ENCODE results near the gene PCBP3. TPM values are rescaled to one million over a fixed set of nuclear protein-coding genes. Genes with fewer than 3 reads are reported as not detected.

Gene PCBP3
- total RNA-seq, 1 experiment from 2014 or later = not detected

GRCh38 chr21:45841033-45841432 lies 197.5 kb downstream of the PCBP3 start:
- no peak overlapping the region for H3K27ac ChIP-seq
- POLR2A ChIA-PET (ENCODE audit: unreplicated experiment) = no interaction called here

GRCh38 chr21:45843426-45843825 lies 199.9 kb downstream of the PCBP3 start:
- no peaks in the 10 kb centered on the region for H4K20me1 ChIP-seq (ENCODE audit: insufficient read depth)
- CTCF ChIA-PET = no interaction called here
- intact Hi-C loops (cut with micrococcal nuclease; ENCODE audit: unreplicated experiment) = no loop called here
- H3K36me3 ChIP-seq (ENCODE audit: low read depth) = no peaks in the 10 kb centered on the region
- H2AFZ ChIP-seq = no peak overlapping the region
- no peak overlapping the region for H3K4me3 ChIP-seq
- H3F3A ChIP-seq (ENCODE audit: insufficient read depth, low read depth) = no peaks in the 10 kb centered on the region
- peaks cover 8% of the 10 kb centered on the region; the same call in 1 of the 2 replicates for H3K4me1 ChIP-seq (replicated peaks; ENCODE audit: insufficient read depth)
- H3K9me3 ChIP-seq (ENCODE audit: insufficient read depth, low read depth) = no peaks in the 10 kb centered on the region
- BruUV-seq (replicated peaks) = no TSS peak
- POLR2A ChIA-PET (ENCODE audit: unreplicated experiment) = no interaction called here
- TF ChIP-seq EZH2 (IDR thresholded peaks at IDR 0.05; ENCODE audit: low read depth) (no peak), CTCF (conservative IDR thresholded peaks at IDR 0.05) (no peak)
- H3K4me2 ChIP-seq = no peak overlapping the region
- no peaks in the 10 kb centered on the region for H3K9me2 ChIP-seq (ENCODE audit: insufficient read depth)
- DNase-seq = no peak
- peaks cover 16% of the 10 kb centered on the region for H3K27me3 ChIP-seq (ENCODE audit: insufficient read depth, low read depth)
- no peak overlapping the region for H3K27ac ChIP-seq
- no peaks in the 10 kb centered on the region for H3K79me2 ChIP-seq (ENCODE audit: low read depth)

More at GRCh38 chr21:45841033-45841432, 197.5 kb downstream of the PCBP3 start:
- no peak overlapping the region for H2AFZ ChIP-seq
- no peaks in the 10 kb centered on the region for H3K36me3 ChIP-seq (ENCODE audit: low read depth)
- H3F3A ChIP-seq (ENCODE audit: insufficient read depth, low read depth) = no peaks in the 10 kb centered on the region
- CTCF ChIA-PET = no interaction called here
- TF ChIP-seq CTCF (conservative IDR thresholded peaks at IDR 0.05) = no peak
- TF ChIP-seq EZH2 (IDR thresholded peaks at IDR 0.05; ENCODE audit: low read depth) = no peak
- intact Hi-C loops (cut with micrococcal nuclease; ENCODE audit: unreplicated experiment) = no loop called here
- no peak for DNase-seq
- H3K4me2 ChIP-seq = no peak overlapping the region
- H3K9me2 ChIP-seq (ENCODE audit: insufficient read depth) = no peaks in the 10 kb centered on the region
- H3K79me2 ChIP-seq (ENCODE audit: low read depth) = no peaks in the 10 kb centered on the region
- no peaks in the 10 kb centered on the region for H4K20me1 ChIP-seq (ENCODE audit: insufficient read depth)
- H3K9me3 ChIP-seq (ENCODE audit: insufficient read depth, low read depth) = no peaks in the 10 kb centered on the region
- no peaks in the 10 kb centered on the region for H3K27me3 ChIP-seq (ENCODE audit: insufficient read depth, low read depth)
- BruUV-seq (replicated peaks) = no TSS peak
- H3K4me3 ChIP-seq = no peak overlapping the region
- H3K4me1 ChIP-seq (replicated peaks; ENCODE audit: insufficient read depth) = peaks cover 8% of the 10 kb centered on the region; the same call in 1 of the 2 replicates

- intact Hi-C loops (cut with micrococcal nuclease; ENCODE audit: unreplicated experiment) = no loop called here
- CTCF ChIA-PET = no interaction called here
- H2AFZ ChIP-seq = no peak overlapping the region
Measured at GRCh38 chr21:45844181-45844580, 200.7 kb downstream of the PCBP3 start.

More at GRCh38 chr21:45844181-45844580, 200.7 kb downstream of the PCBP3 start:
- BruUV-seq (replicated peaks) = no TSS peak
- Histone ChIP-seq H3K79me2 (ENCODE audit: low read depth) (no peaks in the 10 kb centered on the region), H3K4me3 (no peak overlapping the region), H3K4me2 (no peak overlapping the region), H3K27ac (no peak overlapping the region), H3K36me3 (ENCODE audit: low read depth) (no peaks in the 10 kb centered on the region), H3K9me2 (ENCODE audit: insufficient read depth) (no peaks in the 10 kb centered on the region), H4K20me1 (ENCODE audit: insufficient read depth) (no peaks in the 10 kb centered on the region), H3K27me3 (ENCODE audit: insufficient read depth, low read depth) (peaks cover 16% of the 10 kb centered on the region), H3F3A (ENCODE audit: insufficient read depth, low read depth) (no peaks in the 10 kb centered on the region), H3K4me1 (replicated peaks; ENCODE audit: insufficient read depth) (peaks cover 4% of the 10 kb centered on the region; the same call in 1 of the 2 replicates), H3K9me3 (ENCODE audit: insufficient read depth, low read depth) (no peaks in the 10 kb centered on the region)
- no peak for TF ChIP-seq EZH2 (IDR thresholded peaks at IDR 0.05; ENCODE audit: low read depth)
- no peak for TF ChIP-seq CTCF (conservative IDR thresholded peaks at IDR 0.05)
- no peak for DNase-seq
- POLR2A ChIA-PET (ENCODE audit: unreplicated experiment) = no interaction called here
